HuH-7.5 (cell line): Measurements from ENCODE around the gene CRADD.
A peak's percentile ranks its signal among the peaks of the same experiment; 100 is the strongest.
"Not testable (repeated sequence)": the region's sequence is repeated elsewhere in the genome, so short reads cannot be mapped to it uniquely, and the experiment has no call there.

Experiments
- DNase-seq: peaks from one replicate; pipeline ENCODE4 v3.0.0; 2011; ENCODE audit warnings: low spot score

Gene CRADD

DNA sequence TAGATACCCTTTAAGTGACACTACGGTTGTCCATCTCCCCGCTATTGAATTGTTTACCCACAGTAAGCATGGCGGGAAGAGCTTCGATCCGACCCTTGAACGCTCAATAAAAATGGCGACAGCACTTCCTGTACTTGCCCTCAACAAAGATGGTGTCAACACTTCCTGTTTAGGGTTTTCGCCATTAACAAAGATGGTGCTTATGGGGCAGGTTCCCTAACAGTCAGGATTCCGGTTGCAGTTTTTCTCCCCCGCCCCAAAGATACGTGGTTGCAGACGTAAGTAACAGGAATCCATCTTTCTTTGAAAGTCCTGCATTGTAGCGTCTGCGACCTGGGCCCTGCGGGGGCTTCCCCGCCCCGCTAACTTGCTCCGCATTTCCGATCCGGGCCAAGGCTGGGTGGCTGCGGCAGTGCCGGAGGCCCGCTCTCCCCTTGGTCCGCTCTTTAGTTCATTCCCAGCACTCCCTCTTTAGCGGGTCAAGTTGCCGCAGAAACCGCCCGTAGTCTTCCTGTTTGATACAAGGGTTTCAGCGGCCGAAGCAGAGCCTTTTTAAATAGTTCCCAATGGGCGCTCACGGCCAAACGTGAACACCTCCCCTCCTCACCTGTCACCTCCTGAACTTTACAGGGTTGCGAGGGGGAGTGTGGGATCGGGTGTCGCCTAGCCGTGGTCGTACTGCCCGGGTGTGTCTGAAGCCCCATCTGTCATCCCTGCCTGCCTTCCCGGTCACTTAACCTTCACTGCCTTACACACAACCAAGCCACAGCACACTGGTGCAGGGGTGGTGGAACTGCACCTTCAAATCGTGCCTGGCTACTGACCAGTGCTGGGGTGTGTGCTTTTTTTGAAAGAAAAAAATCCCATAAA is at the start of gene CRADD:
Gene CRADD (plus strand): TSS at position 181 of the 870 bp plus-strand sequence.
- peak; percentile 33 for DNase-seq

DNA sequence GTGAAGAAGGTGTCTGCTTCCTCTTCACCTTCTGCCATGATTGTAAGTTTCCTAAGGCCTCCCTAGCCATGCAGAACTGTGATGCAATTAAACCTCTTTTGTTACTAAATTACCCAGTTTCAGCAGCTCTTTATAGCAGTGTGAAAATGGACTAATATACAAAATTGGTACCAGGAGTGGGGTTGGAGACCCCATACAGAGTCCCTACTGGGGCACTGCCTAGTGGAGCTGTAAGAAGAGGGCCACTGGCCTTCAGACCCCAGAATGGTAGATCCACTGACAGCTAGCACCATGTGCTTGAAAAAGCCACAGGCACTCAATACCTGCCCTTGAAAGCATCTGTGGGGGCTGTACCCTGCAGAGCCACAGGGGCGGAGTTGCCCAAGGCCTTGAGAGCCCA is 44.8 kb upstream of the CRADD start:
- no peak for DNase-seq

DNA sequence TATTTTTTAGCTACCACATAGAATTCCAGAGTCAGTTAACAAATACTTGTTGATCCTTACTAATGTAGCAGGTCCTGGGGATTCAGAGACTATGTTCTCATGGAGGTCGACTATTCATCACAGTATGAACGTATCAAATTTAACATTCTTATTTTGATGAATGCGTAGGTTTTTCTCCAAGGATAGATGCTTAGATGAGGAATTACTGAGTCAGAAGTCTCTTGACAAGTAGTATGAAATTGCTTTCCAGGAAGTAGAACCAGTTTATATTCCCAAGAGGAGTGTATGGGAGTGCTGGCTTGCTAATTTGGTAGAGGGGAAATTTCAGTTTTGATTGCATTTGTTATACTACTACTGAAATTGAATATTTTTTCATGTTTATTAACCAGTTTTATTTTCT is 42.8 kb upstream of the CRADD start:
- no peak for DNase-seq

DNA sequence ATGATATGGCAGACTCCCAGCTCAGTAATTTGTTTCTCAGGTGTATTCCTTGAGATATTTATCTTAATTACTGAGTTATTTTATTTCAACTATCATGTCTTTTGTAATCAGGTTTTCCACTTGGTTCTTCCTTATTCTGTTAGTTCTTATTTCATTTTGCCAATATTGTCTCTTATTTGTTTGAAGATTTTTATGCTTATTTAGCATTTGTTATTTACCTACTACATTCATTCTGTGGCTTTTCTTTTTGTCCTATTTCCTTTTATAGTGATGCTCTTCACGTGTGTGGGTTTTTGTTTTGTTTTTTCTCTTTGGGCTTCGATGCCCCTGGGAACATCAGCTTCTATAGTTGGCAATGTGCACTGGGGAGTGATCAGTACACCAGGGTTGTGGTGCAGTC is 40.5 kb upstream of the CRADD start:
- no peak for DNase-seq

DNA sequence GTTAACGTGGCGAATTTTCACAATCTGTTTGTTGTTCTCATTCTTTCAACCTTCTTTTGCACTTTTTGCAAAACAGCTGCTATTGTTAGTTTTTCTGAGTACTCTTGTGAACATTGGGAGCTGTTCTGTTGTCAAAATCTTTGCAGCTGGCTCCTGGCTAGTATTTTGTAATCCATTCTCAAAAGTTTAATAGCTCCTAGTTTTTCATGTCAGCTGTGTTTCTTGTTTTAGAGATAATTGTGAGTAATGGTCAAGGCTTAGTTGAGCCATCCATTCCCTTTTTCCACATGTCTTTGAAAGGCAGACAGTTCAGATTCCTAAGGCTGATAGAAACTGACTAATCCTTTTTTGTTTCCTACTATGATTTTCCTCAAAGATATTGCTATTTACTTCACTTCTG is 39.1 kb upstream of the CRADD start:
- no peak for DNase-seq

DNA sequence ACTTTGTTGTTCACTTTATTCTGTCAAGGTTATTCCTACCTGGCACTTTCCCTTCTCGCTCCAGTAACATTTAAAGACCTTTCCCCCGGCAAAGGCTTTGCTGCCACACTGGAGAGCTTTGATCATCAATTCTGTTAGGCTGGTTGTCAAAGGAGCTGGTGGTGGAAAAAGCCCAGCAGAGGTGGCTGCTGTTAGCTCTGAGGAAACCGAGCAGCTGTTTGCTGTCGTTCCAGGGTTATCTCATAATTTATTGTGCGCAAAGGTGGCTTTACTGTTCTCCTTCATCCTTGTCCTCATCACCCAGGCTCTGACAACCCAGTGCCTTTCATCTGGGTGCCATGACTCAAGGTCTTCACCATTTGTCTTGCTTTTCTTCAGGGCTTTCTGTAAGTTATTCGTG is 38.2 kb upstream of the CRADD start:
- DNase-seq: no peak

DNA sequence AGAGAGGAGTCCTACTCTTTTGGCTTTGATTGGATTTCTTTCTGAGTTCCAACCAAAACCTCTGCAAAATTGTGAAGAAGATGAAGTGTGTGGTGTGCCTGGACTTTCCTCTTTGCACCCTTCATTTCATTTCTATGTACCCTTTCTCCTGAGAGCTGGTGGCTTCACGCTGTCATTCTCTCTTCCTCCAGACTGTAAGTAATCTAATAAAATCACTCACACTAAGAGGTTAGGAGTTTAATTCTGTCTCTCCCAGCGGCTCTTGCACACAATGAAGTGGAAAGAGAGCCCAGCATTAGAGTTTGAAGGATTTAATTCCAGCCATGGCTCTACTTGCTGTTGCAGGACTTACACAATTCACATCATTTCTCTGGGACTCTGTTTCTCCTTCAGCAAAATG is 37.8 kb upstream of the CRADD start:
- no peak for DNase-seq

DNA sequence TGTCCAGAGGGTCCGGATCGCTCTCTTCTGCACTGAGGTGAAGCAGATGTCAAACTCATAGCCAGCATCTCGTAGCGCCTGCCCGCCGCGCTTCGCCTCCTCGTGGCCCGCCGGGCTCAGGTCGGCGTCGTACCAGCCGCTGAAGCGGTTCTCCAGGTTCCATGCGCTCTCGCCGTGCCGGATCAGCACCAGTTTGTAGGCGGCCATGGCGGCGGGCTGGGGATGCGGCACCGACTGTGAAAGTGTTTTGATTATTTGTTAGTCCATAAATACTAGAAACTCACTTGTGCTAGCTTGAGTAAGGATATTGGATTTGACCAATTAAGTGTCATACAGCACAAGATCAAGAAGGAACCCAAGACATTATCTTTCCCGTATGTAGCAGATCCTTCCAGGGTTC is 35.8 kb upstream of the CRADD start:
- not testable (repeated sequence) for DNase-seq

DNA sequence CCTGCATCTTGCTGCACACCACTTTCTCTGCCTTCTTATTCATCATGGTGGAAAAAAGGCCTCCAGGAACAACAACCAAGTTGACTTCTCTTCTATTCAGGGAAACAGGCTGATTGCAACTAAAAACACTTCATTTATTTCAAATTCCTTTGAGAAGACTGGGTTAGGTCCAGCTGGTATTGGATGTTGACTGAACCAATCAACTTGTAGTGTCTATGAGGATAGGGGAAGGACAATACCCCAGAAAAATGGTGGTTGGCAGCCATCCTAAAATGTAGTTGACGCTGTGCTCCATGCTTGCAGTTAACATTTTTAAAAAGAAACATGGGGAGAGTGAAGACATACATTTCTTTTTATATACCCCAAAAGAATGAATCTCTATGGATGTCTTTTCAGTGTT is 34.4 kb upstream of the CRADD start:
- DNase-seq: no peak

DNA sequence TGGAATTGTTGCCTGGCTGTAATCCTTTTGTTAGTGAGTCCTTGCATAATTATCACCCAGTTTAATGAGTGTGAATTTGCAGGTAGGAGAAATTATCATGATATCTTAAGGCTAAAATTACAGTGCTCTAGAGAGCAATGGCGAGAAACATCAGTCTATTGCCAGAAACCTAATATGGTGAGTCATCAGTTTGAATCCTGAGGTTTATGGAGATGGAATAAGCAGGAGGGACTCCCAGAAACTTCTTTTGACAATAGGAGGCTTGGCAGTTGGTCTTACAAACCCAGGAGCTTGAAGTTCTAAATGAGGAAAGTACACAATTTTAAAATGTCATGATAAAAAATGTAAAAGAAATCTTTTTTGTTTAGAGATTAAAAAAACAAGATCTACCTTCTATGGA is 31.5 kb upstream of the CRADD start:
- DNase-seq: no peak

DNA sequence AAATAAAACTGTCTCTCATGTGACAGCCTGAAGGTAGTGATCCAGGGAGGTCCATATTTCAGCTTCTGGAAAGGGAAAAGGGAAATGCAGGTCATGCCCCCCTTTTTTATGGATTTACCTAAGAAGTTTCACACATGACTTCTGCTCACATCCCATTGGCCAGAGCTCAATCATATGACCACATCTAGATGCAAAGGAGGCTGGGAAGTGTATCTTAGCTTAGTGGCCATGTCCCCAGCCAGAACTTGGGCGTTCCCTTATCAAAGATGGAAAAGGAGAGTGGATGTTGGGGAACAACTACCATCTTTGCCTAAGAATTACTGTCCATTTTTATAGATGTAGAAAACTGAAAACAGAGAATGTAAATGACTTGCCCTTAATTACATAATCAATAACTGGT is 26.5 kb upstream of the CRADD start:
- no peak for DNase-seq

DNA sequence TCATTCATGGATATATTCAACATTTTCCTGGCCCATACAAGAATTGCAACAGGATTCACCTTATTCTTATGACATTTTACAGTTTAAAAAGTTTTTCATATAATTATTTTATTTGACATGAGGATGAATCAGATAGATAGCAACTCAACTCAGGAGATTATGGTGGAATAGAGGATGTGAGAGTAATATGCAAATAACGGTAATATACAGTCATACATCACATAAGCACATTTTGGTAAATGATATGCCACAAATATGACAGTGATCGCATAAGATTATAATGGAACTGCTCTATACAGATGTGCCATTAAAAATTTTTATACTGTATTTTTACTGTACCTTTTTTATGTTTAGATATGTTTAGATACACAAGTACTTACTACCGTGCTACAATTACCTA is 24.1 kb upstream of the CRADD start:
- no peak for DNase-seq

DNA sequence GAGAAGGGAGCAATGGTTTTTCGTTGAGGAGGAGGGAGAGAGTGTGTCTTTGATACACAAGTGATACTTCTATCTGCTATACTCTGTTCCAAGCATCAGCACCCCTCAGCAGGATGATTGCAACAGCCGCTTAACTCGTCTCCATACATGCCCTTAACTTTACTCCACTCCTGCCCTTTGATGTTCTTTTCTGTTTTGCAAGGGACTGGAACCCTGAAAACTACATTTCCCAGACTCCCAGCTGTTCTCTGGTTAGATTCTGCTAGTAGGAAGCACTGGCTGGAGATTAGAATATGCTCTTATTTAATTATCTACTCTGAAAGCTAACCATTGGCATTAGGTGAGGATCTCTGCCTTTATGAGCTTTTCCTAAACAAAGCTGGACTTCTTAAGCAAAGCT is 23.5 kb upstream of the CRADD start:
- no peak for DNase-seq

DNA sequence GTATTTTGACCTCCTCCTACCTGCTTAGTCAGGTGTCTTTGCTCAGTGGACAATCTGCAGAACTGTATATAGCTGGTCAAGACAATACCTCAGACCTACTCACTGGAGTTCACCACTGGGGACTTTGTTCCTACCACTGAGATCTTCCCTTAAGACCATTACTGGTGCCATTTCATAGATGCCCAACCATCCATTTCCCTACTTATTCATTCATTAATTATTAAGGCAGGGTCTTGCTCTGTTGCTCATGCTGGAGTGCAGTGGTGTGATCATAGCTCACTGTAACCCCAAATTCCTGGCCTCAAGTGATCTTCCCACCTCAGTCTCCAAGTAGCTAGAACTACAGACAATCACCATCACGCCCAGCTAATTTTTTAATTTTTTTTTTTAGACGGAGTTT is 22.8 kb upstream of the CRADD start:
- DNase-seq: no peak

DNA sequence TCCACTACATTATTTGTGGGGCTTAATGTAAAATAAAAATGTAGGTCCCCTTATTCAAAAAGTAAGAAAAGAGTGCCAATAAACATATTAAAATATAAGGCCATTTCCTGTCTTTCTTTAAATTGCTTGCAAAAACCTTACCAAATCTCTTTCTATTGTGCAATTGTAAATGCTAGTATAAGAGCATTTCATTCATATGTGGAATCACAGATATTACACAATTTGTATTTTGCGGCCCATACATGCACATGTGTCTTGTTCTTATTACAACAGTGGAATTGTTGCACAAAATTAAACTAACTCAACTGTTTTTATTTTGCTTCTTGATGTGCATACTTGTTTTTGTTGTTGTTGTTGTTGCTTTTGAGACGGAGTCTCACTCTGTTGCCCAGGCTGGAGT is 20.1 kb upstream of the CRADD start:
- no peak for DNase-seq

DNA sequence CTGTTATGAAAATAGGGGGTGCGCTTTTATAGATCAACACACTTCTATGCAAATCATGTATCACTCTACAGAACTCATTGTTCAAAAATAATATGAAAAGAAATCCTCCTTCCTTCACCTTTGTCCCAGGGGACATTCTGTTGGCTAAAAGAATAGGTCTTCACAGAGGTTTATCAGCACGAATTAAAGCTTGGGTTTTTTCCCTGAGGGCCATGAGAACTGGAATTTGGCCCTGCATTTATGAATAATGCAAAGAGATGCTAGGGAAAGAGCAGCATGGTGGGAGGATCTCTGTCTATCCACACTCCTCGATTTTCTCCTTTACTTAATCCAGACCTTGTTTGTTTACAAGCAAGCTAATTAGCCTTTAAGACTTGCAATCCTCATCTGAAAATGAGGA is 16.2 kb upstream of the CRADD start:
- DNase-seq: no peak

DNA sequence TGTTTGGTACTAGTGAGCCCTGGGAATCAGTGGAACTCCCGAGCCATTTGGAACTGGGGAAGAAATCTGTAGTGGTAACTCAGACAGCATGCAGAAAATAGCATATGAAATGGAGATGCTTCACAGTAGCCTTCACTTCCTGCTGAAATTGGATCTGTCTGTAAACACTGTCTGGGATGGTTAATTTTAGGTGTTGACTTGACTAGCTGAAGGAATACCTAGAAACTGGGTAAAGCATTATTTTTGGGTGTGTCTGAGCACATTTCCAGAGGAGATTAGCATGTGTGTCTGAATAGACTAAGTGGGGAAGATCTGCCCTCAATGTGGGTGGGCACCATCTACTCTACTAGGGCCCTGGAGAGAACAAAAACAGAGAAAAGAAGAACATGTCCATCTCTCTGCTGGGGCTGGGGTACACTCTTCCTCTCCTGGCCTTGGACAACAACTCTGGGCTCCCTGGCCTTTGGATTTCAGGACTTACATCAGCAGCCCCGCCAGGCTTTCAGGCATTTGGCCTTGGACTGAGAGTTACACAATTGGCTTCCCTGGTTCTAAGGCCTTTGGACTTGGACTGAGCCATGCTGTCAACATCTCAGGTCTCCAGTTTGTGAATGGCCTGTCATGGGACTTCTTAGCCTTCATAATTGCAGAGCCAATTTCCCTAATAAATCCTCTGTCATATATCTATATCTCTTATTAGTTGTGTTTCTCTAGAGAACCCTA is 14.0 kb upstream of the CRADD start:
- DNase-seq: no peak

DNA sequence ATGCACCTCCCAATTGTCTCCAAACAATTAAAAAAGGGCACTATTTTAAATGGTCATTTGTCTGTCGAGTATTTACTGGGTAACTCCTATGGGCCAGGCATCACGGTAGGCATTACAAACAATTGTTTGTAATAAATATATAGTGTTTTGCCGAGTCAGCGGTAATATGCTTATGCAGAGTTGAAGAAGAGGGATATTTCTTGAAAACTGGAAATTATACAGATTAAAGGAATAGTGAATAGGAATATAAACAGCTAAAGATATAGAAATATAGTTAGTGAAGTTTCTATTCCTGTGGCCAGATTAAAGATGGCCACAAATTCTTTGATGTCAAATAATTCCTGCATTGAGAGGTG is 13.5 kb upstream of the CRADD start:
- DNase-seq: no peak

DNA sequence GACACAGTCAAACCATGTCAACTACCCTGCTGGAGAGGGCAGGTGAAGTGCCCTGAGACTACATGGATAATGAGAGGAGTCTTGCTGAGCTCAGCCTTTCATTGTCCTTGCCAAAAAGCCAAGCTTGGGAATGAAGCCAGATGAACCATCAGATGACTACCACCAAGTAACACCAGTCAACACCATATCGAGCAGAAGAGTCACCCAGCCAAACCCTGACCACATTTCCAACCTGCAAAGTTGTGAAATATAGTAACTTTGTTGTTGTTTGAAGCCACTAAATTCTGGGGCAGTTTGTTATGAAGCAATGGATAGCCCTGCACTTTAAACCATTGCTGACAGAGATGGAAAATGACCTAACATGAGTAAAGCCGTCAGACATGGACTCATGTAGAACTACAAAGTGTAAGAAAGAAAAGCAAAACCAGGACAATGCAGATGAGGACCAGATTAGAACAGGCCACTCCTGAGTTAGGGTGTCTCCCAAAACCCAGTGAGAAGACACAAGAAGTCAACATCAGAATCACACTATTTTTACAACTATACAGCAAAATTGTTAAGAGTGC is 12.5 kb upstream of the CRADD start:
- DNase-seq: no peak

DNA sequence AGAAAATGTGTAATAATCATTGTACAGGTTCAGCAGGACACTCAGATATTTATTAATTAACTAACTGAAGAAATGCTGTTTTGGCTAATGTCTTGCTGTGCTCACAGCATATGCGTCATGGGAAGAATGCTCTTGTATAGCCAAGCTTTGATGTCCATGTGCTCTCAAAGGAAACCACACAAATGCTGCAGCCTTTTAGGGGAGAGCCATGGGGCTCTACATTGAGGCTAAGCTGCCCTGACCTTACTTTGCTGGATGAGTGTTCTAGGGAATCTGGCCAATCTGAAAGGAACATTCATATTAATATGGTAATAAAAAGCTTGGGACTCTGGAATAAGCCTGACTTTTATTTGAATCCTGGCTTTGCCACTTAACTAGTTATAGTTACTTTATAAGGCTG is 9.5 kb upstream of the CRADD start:
- no peak for DNase-seq

DNA sequence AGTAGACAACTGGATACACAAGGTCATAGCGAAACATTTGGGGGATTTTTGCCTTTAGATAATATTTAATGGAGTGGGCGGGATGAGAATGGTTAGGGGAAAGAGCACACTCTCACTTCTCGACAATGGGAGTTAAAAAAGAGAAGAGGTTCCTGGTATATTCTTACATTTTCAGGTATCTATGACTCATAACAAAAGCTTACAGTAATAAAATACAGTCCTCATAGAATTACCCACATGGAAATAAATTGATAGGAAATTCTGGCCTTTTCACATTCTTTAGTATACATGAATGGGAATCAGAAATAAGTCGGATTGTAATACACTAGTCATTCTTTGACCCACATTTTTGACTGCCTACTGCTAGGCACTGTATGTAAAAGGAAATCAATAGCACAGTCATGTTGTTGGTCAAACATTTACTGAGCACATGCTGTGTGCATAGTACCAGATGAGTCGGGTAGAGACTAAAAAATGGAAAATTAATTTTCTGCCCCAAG is 8.2 kb upstream of the CRADD start:
- DNase-seq: no peak

DNA sequence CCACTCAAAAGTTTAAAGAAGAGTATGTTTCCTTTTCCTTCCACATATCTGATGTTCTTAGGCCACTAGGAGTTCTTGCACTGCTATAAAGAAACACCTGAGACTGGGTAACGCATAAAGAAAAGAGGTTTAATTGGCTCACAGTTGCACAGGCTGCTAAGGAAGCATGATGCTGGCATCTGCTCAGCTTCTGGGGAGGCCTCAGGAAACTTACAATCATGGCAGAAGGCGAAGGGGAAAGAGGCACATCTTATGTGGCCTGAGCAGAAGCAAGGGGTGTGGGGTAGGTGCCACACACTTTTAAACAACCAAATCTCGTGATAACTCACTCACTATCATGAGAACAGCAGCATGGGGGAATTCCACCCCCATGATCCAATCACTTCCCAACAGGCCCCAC is 7.7 kb upstream of the CRADD start:
- no peak for DNase-seq

DNA sequence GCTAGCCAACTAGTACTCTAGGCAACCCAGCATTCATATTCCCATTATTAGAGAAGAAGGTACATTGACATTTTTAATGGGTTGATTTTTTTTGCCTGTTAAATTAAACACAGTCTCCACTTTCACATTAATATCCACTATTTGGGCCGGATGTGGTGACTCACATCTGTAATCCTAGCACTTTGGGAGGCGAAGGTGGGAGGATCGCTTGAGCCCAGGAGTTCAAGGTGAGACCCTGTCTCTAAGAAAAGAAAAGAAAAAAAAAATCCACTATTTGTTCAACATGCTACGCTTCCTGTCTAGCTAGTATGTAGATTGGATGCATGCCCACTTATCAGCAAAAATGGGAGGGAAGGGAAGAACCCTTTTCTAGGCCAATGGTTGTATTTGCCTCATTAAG is 7.1 kb upstream of the CRADD start:
- DNase-seq: no peak
